Gastroesophageal sphincter (tissue), 3 donors: ENCODE measurements around the gene FAM184B.

Experiments used
- EP300 ChIP-seq: sonication (generic); formaldehyde crosslinking; IDR thresholded peaks from one replicate; pipeline ENCODE4 v1.6.1; 2017; ENCODE audit warnings: antibody characterized with exemption, mild to moderate bottlenecking
- POLR2AphosphoS5 ChIP-seq: sonication (generic); formaldehyde crosslinking; IDR thresholded peaks from one replicate; pipeline ENCODE4 v1.6.1; 2017; ENCODE audit warnings: antibody characterized with exemption
- TF ChIP-seq, protein P1 (sequence below), 4 experiments: fragments of 200-600 bp in 2 of 4; fragments of 450-650 bp in 2 of 4; sonication (generic) in 1 of 4; IDR thresholded peaks; one replicate each; pipeline ENCODE4 v1.5.1; 2017 to 2019; ENCODE audit warnings: antibody characterized with exemption in 4 of 4, mild to moderate bottlenecking in 2 of 4, moderate library complexity in 2 of 4

- TF ChIP-seq, protein P1, sequence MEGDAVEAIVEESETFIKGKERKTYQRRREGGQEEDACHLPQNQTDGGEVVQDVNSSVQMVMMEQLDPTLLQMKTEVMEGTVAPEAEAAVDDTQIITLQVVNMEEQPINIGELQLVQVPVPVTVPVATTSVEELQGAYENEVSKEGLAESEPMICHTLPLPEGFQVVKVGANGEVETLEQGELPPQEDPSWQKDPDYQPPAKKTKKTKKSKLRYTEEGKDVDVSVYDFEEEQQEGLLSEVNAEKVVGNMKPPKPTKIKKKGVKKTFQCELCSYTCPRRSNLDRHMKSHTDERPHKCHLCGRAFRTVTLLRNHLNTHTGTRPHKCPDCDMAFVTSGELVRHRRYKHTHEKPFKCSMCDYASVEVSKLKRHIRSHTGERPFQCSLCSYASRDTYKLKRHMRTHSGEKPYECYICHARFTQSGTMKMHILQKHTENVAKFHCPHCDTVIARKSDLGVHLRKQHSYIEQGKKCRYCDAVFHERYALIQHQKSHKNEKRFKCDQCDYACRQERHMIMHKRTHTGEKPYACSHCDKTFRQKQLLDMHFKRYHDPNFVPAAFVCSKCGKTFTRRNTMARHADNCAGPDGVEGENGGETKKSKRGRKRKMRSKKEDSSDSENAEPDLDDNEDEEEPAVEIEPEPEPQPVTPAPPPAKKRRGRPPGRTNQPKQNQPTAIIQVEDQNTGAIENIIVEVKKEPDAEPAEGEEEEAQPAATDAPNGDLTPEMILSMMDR (IDR thresholded peaks at IDR 0.05) = no peak
- TF ChIP-seq POLR2AphosphoS5 (no peak), EP300 (no peak)
These were observed 28.2 kb upstream of the FAM184B start for GRCh38 chr4:17809667-17810066.
